ENCODE data around the gene ZFAND3.
"Not testable (repeated sequence)": the region's sequence is repeated elsewhere in the genome, so short reads cannot be mapped to it uniquely, and the experiment has no call there.

ZFAND3 gene

GRCh38 chr6:38035478-38035877, 216.0 kb downstream of the ZFAND3 start:
- DNase-seq (ENCODE audit: extremely low read depth, low read depth), result no peak
- H3K4me3 ChIP-seq (replicated peaks; ENCODE audit: low read depth, low read length), result no peak overlapping the region
- TF ChIP-seq, protein P1, sequence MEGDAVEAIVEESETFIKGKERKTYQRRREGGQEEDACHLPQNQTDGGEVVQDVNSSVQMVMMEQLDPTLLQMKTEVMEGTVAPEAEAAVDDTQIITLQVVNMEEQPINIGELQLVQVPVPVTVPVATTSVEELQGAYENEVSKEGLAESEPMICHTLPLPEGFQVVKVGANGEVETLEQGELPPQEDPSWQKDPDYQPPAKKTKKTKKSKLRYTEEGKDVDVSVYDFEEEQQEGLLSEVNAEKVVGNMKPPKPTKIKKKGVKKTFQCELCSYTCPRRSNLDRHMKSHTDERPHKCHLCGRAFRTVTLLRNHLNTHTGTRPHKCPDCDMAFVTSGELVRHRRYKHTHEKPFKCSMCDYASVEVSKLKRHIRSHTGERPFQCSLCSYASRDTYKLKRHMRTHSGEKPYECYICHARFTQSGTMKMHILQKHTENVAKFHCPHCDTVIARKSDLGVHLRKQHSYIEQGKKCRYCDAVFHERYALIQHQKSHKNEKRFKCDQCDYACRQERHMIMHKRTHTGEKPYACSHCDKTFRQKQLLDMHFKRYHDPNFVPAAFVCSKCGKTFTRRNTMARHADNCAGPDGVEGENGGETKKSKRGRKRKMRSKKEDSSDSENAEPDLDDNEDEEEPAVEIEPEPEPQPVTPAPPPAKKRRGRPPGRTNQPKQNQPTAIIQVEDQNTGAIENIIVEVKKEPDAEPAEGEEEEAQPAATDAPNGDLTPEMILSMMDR (IDR thresholded peaks at IDR 0.05; ENCODE audit: low read depth, low read length, missing control alignments), result no peak

DNA sequence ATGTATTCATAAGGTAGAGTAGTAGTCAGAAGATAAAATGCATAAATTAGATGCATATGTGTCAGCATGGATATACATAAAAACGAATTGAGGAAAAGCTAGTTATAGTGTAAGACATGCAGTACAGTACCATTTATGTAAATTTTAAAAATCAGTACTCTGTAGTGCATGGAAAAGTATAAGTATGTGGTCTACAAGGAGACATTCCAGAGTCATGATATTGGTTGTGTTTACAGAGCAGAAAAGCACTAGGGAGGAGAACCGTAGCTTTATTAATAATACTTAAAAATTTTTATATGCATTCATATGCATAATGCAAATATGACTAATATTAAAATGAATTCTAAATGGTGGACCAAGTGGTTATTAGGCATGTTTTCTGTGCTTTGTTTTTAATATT, 220.0 kb downstream of the ZFAND3 start:
- no peak for DNase-seq (ENCODE audit: extremely low read depth, low read depth)
- TF ChIP-seq, protein P1 (IDR thresholded peaks at IDR 0.05; ENCODE audit: low read depth, low read length, missing control alignments), result no peak
- no peak overlapping the region for H3K4me3 ChIP-seq (replicated peaks; ENCODE audit: low read depth, low read length)

DNA sequence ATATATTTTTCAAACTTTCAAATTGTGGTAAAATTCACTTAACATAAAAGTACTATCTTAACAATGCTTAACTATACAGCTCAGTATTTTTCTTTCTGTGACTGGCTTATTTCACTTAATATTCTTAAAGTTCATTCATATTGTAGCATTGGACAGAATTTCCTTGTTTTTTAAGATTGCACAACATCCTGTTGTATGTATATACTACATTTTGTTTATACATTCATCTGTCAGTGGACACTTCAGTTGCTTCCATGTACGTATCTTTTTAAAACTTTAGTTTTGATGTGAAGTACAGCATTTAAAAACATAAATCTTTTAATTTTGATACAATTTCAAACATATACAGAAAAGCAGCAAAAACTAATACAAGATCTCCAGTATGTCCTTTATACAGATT, 220.7 kb downstream of the ZFAND3 start:
- DNase-seq (ENCODE audit: extremely low read depth, low read depth), result no peak
- TF ChIP-seq, protein P1 (IDR thresholded peaks at IDR 0.05; ENCODE audit: low read depth, low read length, missing control alignments), result no peak

GRCh38 chr6:38043259-38043753, 223.8 kb downstream of the ZFAND3 start:
- no peak overlapping the region for H3K4me3 ChIP-seq (replicated peaks; ENCODE audit: low read depth, low read length)
- no peak for DNase-seq (ENCODE audit: extremely low read depth, low read depth)
- TF ChIP-seq, protein P1 (IDR thresholded peaks at IDR 0.05; ENCODE audit: low read depth, low read length, missing control alignments), result no peak

More for the DNA sequence above, 220.7 kb downstream of the ZFAND3 start:
- H3K4me3 ChIP-seq (replicated peaks; ENCODE audit: low read depth, low read length), result no peak overlapping the region

GRCh38 chr6:38045701-38046305, 226.3 kb downstream of the ZFAND3 start:
- TF ChIP-seq, protein P1 (IDR thresholded peaks at IDR 0.05; ENCODE audit: low read depth, low read length, missing control alignments), result no peak
- no peak overlapping the region for H3K4me3 ChIP-seq (replicated peaks; ENCODE audit: low read depth, low read length)
- DNase-seq (ENCODE audit: extremely low read depth, low read depth), result no peak

- H3K4me3 ChIP-seq (replicated peaks; ENCODE audit: low read depth, low read length), result no peak overlapping the region
- TF ChIP-seq, protein P1 (IDR thresholded peaks at IDR 0.05; ENCODE audit: low read depth, low read length, missing control alignments), result no peak
- no peak for DNase-seq (ENCODE audit: extremely low read depth, low read depth)
Measured at GRCh38 chr6:38047562-38047961, 228.0 kb downstream of the ZFAND3 start.

DNA sequence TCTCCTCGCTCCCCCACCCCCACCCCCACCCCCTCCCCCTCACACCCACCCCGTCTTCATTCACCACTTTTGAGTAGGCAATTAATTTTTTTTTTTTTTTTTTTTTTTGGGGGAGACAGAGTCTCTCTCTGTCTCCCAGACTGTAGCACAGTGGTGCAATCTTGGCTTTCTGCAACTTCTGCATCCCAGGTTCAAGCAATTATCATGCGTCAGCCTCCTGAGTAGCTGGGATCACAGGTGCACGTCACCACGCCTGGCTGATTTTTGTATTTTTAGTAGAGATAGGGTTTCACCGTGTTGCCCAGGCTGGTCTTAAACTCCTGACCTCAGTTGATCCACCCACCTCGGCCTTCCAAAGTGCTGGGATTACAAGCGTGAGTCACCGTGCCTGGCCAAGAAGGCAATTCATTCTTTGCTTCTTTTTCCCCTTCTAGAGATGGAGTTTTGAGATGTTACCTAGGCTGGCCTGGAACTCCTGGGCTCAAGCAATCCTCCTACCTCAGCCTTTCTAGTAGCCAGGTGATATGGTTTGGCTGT, 230.4 kb downstream of the ZFAND3 start:
- not testable (repeated sequence) for H3K4me3 ChIP-seq (replicated peaks; ENCODE audit: low read depth, low read length); DNase-seq (ENCODE audit: extremely low read depth, low read depth)

All from HFF-Myc (cell line).